ENCODE measurements around the gene CCNC. TPM values are rescaled to one million over a fixed set of nuclear protein-coding genes. Genes with fewer than 3 reads are reported as not detected.

CCNC gene
- total RNA-seq, 1 donor from 2014 or later, result 47.4 TPM

DNA sequence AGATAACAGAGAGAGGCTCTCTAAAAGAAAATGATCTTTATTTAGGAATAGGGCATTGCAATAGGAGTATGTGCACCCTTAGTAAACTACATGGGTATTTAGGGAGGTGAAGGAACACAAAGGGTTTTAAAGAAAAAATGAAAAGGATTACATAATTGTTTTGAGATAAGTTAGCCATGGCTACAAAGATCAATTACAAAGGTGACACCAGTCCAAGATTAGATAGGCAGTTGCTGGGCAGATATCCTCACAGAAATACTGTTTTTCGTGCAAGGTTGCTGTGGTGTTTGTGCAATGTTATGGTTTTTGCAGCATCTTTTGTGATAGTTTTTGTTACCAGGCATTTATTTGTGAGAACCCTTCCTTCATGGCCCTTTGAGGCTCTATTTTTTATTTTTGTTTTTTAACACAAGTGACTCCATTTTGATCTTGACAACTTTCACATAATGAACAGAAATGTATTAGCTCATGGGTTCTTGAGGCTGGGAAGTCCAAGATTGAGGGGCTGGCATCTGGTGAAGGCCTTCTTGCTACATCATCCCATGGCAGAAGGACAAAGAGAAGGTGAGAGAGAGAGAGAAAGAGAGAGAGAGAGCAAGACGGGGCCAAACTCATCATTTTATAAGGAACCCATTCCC lies 5.6 kb upstream of the CCNC start:
- Histone ChIP-seq H3K36me3 (no peaks in the 10 kb centered on the region), H3K4me1 (no peaks in the 10 kb centered on the region), H3K9me3 (no peaks in the 10 kb centered on the region), H3K4me3 (no peak overlapping the region), H3K27me3 (no peaks in the 10 kb centered on the region), H3K27ac (no peak overlapping the region)
- no peak for DNase-seq (ENCODE audit: extremely low spot score in 2 of 2)
- no peak for TF ChIP-seq POLR2A (IDR thresholded peaks at IDR 0.05)
- no peak for TF ChIP-seq POLR2AphosphoS5 (IDR thresholded peaks at IDR 0.05; ENCODE audit: insufficient read depth in 1 of 2, low read depth in 1 of 2)
- TF ChIP-seq, protein P1, sequence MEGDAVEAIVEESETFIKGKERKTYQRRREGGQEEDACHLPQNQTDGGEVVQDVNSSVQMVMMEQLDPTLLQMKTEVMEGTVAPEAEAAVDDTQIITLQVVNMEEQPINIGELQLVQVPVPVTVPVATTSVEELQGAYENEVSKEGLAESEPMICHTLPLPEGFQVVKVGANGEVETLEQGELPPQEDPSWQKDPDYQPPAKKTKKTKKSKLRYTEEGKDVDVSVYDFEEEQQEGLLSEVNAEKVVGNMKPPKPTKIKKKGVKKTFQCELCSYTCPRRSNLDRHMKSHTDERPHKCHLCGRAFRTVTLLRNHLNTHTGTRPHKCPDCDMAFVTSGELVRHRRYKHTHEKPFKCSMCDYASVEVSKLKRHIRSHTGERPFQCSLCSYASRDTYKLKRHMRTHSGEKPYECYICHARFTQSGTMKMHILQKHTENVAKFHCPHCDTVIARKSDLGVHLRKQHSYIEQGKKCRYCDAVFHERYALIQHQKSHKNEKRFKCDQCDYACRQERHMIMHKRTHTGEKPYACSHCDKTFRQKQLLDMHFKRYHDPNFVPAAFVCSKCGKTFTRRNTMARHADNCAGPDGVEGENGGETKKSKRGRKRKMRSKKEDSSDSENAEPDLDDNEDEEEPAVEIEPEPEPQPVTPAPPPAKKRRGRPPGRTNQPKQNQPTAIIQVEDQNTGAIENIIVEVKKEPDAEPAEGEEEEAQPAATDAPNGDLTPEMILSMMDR (IDR thresholded peaks at IDR 0.05), result no peak
- intact Hi-C loops (cut with DNase I), result no loop called here

DNA sequence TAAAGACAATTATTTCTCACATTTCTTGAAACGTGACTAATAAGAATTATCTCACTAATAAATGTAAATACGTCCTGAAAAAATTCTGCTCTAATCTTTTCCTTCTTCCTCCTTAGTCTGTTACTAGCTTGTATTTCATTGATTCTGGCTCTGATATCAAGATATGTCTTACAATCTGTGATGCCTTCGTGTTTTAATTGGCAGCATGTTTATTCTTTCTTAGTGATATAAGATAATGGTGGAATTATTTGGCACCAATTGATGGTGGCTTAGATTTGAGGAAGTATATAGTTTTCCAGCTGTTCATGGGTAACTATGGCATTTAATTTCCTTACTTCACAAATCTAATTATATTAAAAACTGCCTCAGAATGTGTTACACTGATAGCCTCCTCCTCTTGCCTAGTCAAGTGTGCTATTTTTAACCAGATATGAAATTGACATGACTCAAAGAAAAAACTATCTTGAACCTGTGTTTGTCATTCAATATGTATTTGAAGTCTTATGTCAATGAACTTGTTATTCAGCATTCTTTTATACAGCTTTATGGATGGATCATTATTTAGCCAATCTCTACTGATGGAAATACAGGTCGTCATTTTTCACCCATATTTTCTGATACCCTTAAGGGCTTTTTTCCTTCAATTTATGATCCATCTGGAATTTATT lies 5.3 kb downstream of the CCNC start:
- DNase-seq (ENCODE audit: extremely low spot score in 2 of 2), result no peak
- H3K27me3 ChIP-seq, result no peaks in the 10 kb centered on the region
- H3K4me3 ChIP-seq, result no peak overlapping the region
- no peaks in the 10 kb centered on the region for H3K36me3 ChIP-seq
- TF ChIP-seq POLR2AphosphoS5 (IDR thresholded peaks at IDR 0.05; ENCODE audit: insufficient read depth in 1 of 2, low read depth in 1 of 2), result no peak
- TF ChIP-seq, protein P1 (IDR thresholded peaks at IDR 0.05), result no peak
- H3K9me3 ChIP-seq, result no peaks in the 10 kb centered on the region
- H3K4me1 ChIP-seq, result peaks cover 34% of the 10 kb centered on the region
- H3K27ac ChIP-seq, result no peak overlapping the region
- intact Hi-C loops (cut with DNase I), result no loop called here

DNA sequence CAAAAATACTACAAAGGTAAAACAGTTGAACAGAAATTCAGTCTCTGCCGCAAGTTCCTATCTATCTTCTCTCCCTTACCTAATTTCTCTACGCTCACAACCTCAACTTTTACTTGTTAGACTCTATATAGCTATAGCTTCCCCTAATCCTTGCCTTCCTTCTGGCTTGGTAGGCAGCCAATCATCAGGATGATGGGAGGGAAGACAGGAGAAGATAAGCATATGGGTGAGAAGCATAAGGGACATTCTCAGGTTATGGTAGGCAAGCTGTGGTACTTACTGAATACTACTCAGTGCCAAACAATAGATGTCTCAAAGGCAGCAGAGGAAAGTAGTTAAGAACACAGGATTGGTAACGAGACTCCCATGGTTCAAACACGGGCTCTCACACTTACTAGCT lies 7.8 kb downstream of the CCNC start:
- H3K9me3 ChIP-seq, result no peaks in the 10 kb centered on the region
- H3K4me1 ChIP-seq, result peaks cover 16% of the 10 kb centered on the region
- intact Hi-C loops (cut with DNase I), result no loop called here
- TF ChIP-seq POLR2A (IDR thresholded peaks at IDR 0.05), result no peak
- TF ChIP-seq, protein P1 (IDR thresholded peaks at IDR 0.05), result no peak
- DNase-seq (ENCODE audit: extremely low spot score in 2 of 2), result no peak
- H3K27ac ChIP-seq, result no peak overlapping the region
- peaks cover 0 to 17% of the 10 kb centered on the region in 2 donors for H3K36me3 ChIP-seq
- H3K4me3 ChIP-seq, result no peak overlapping the region
- H3K27me3 ChIP-seq, result no peaks in the 10 kb centered on the region

DNA sequence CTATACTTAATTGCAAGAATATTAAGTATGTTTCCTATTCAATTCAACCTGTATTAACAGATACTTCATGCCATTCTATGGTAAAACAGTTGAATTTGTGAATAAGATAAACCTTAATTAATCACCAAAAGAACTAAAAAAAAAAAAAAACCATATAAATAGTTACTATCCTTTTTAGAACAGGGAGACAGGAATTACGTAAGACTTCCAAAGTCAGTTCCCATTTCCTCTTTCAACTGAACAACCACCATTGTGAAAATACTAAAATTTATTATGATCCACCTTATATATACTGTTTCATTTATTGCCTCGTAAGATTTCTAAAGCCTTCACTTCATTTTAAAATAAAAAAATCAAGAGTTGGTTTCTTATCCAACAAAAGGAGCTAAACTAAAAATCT lies 9.4 kb downstream of the CCNC start:
- Histone ChIP-seq H3K36me3 (peaks cover 0 to 24% of the 10 kb centered on the region in 2 donors), H3K9me3 (no peaks in the 10 kb centered on the region), H3K4me1 (peaks cover 11% of the 10 kb centered on the region), H3K27ac (no peak overlapping the region), H3K27me3 (no peaks in the 10 kb centered on the region), H3K4me3 (no peak overlapping the region)
- TF ChIP-seq POLR2A (IDR thresholded peaks at IDR 0.05) (no peak), POLR2AphosphoS5 (IDR thresholded peaks at IDR 0.05; ENCODE audit: insufficient read depth in 1 of 2, low read depth in 1 of 2) (no peak)
- TF ChIP-seq, protein P1 (IDR thresholded peaks at IDR 0.05), result no peak
- intact Hi-C loops (cut with DNase I), result no loop called here
- DNase-seq (ENCODE audit: extremely low spot score in 2 of 2), result no peak

DNA sequence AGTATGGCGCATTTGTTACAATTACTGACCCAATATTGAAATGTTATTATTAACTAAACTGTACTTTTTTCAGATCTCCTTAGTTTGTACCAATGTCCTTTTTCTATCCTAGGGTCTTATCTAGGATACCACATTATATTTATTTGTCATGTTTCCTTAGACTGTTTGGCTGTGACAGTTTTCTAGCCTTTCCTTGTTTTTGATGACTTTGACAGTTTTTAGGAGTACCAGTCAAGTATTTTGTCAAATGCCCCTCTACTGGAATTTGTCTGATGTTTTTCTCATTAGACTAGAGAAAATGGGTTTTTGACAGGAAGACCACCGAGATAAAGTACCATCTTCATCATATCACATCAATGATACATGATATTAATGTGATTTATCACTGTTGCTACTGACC lies 14.6 kb downstream of the CCNC start:
- H3K36me3 ChIP-seq, result peaks cover 0 to 39% of the 10 kb centered on the region in 2 donors
- intact Hi-C loops (cut with DNase I), result no loop called here
- DNase-seq (ENCODE audit: extremely low spot score in 2 of 2), result no peak
- H3K27ac ChIP-seq, result no peak overlapping the region
- TF ChIP-seq POLR2A (IDR thresholded peaks at IDR 0.05) (no peak), POLR2AphosphoS5 (IDR thresholded peaks at IDR 0.05; ENCODE audit: insufficient read depth in 1 of 2, low read depth in 1 of 2) (no peak)
- TF ChIP-seq, protein P1 (IDR thresholded peaks at IDR 0.05), result no peak
- no peak overlapping the region for H3K4me3 ChIP-seq
- no peaks in the 10 kb centered on the region for H3K4me1 ChIP-seq
- H3K27me3 ChIP-seq, result no peaks in the 10 kb centered on the region
- no peaks in the 10 kb centered on the region for H3K9me3 ChIP-seq
